Vagina (tissue), 2 donors: Measurements from ENCODE around the gene IGLL5. TPM values are rescaled to one million over a fixed set of nuclear protein-coding genes. Genes with fewer than 3 reads are reported as not detected.

Source experiments
- DNase-seq, 2 donors: peaks; one replicate each; pipeline ENCODE4 v3.0.0-alpha.2; 2017; ENCODE audit errors: extremely low spot score in 2 of 2
- H3K27ac ChIP-seq: fragments of 200-600 bp; sonication (generic); one replicate; pipeline ENCODE4 v1.5.1; 2019
- H3K27me3 ChIP-seq: fragments of 200-600 bp; sonication (generic); one replicate; pipeline ENCODE4 v1.5.1; 2019
- H3K36me3 ChIP-seq, 2 donors: fragments of 200-600 bp; sonication (generic); one replicate each; pipeline ENCODE4 v1.5.1; 2017 to 2019
- H3K4me1 ChIP-seq: fragments of 200-600 bp; sonication (generic); one replicate; pipeline ENCODE4 v1.5.1; 2019
- H3K4me3 ChIP-seq, 2 donors: fragments of 200-600 bp; sonication (generic); 1 replicate in 1 of 2; 2 replicates in 1 of 2; pipeline ENCODE4 v1.5.1; 2016 to 2019
- H3K9me3 ChIP-seq: fragments of 200-600 bp; sonication (generic); one replicate; pipeline ENCODE4 v1.5.1; 2019
- POLR2A ChIP-seq, 2 donors: fragments of 450-650 bp; IDR thresholded peaks; one replicate each; pipeline ENCODE4 v1.6.1; 2017; ENCODE audit warnings: antibody characterized with exemption in 2 of 2, mild to moderate bottlenecking in 2 of 2, moderate library complexity in 2 of 2
- POLR2AphosphoS5 ChIP-seq, 2 donors: sonication (generic); formaldehyde crosslinking; IDR thresholded peaks; one replicate each; pipeline ENCODE4 v1.9.0; 2017; ENCODE audit warnings: antibody characterized with exemption in 2 of 2, mild to moderate bottlenecking in 2 of 2, low read depth in 1 of 2; ENCODE audit not compliant: insufficient read depth in 1 of 2
- intact Hi-C: fragments of 100-400 bp; cut with DNase I; formaldehyde crosslinking; loops from one replicate; pipeline ENCODE4 v1.15.1; 2023
- total RNA-seq: library from RNA; depleted of rRNA; stranded (reverse); fragments of >200 nt; gene quantifications from one replicate; pipeline ENCODE4 v1.2.3, GENCODE V29; 2016
- TF ChIP-seq, protein P1 (sequence below), 3 experiments: fragments of 450-650 bp in 2 of 3; fragments of 200-600 bp in 1 of 3; sonication (generic) in 1 of 3; IDR thresholded peaks; one replicate each; pipeline ENCODE4 v1.5.1; 2017 to 2019; ENCODE audit warnings: antibody characterized with exemption in 3 of 3, mild to moderate bottlenecking in 2 of 3, moderate library complexity in 2 of 3

IGLL5 gene
- total RNA-seq, 1 donor from 2014 or later, result 1.7 TPM

- Histone ChIP-seq H3K36me3 (no peaks in the 10 kb centered on the region), H3K27me3 (no peaks in the 10 kb centered on the region), H3K9me3 (no peaks in the 10 kb centered on the region), H3K4me1 (no peaks in the 10 kb centered on the region), H3K27ac (no peak overlapping the region), H3K4me3 (no peak overlapping the region)
- TF ChIP-seq, protein P1, sequence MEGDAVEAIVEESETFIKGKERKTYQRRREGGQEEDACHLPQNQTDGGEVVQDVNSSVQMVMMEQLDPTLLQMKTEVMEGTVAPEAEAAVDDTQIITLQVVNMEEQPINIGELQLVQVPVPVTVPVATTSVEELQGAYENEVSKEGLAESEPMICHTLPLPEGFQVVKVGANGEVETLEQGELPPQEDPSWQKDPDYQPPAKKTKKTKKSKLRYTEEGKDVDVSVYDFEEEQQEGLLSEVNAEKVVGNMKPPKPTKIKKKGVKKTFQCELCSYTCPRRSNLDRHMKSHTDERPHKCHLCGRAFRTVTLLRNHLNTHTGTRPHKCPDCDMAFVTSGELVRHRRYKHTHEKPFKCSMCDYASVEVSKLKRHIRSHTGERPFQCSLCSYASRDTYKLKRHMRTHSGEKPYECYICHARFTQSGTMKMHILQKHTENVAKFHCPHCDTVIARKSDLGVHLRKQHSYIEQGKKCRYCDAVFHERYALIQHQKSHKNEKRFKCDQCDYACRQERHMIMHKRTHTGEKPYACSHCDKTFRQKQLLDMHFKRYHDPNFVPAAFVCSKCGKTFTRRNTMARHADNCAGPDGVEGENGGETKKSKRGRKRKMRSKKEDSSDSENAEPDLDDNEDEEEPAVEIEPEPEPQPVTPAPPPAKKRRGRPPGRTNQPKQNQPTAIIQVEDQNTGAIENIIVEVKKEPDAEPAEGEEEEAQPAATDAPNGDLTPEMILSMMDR (IDR thresholded peaks at IDR 0.05), result no peak
- no peak for TF ChIP-seq POLR2AphosphoS5 (IDR thresholded peaks at IDR 0.05; ENCODE audit: insufficient read depth in 1 of 2, low read depth in 1 of 2)
- intact Hi-C loops, result no loop called here
- no peak for DNase-seq
These were observed 46.0 kb upstream of the IGLL5 start for GRCh38 chr22:22841598-22841997.

DNA sequence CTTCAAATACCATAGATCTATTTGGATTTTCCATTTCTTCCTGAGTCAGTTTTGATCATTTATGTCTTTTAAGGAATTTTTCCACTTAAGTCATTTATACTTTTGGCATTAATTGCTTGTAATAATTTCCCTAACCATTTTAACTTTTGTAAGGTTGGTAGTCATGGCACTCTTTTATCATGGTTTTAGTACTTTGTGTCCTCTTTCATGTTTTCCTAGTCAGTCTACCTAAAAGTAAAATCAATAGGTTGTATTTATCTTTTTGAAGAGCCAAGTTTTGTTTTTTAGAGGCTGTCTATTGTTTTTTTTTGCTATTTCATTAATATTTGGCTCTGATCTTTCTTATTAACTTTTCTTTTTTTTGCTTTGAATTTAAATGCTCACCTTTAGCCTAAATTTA, 45.5 kb upstream of the IGLL5 start:
- TF ChIP-seq POLR2AphosphoS5 (IDR thresholded peaks at IDR 0.05; ENCODE audit: insufficient read depth in 1 of 2, low read depth in 1 of 2) (no peak), POLR2A (IDR thresholded peaks at IDR 0.05) (no peak)
- TF ChIP-seq, protein P1 (IDR thresholded peaks at IDR 0.05), result no peak
- no peak overlapping the region for H3K4me3 ChIP-seq
- H3K27me3 ChIP-seq, result no peaks in the 10 kb centered on the region
- no peaks in the 10 kb centered on the region for H3K4me1 ChIP-seq
- H3K36me3 ChIP-seq, result no peaks in the 10 kb centered on the region
- no peak overlapping the region for H3K27ac ChIP-seq
- DNase-seq, result no peak
- intact Hi-C loops, result no loop called here
- H3K9me3 ChIP-seq, result no peaks in the 10 kb centered on the region

- Histone ChIP-seq H3K36me3 (no peaks in the 10 kb centered on the region), H3K9me3 (no peaks in the 10 kb centered on the region), H3K27me3 (no peaks in the 10 kb centered on the region), H3K4me3 (no peak overlapping the region), H3K27ac (no peak overlapping the region), H3K4me1 (no peaks in the 10 kb centered on the region)
- intact Hi-C loops, result no loop called here
- DNase-seq, result no peak
- TF ChIP-seq POLR2A (IDR thresholded peaks at IDR 0.05), result no peak
- TF ChIP-seq, protein P1 (IDR thresholded peaks at IDR 0.05), result no peak
- TF ChIP-seq POLR2AphosphoS5 (IDR thresholded peaks at IDR 0.05; ENCODE audit: insufficient read depth in 1 of 2, low read depth in 1 of 2), result no peak
These were observed 43.8 kb upstream of the IGLL5 start for GRCh38 chr22:22843848-22844247.

DNA sequence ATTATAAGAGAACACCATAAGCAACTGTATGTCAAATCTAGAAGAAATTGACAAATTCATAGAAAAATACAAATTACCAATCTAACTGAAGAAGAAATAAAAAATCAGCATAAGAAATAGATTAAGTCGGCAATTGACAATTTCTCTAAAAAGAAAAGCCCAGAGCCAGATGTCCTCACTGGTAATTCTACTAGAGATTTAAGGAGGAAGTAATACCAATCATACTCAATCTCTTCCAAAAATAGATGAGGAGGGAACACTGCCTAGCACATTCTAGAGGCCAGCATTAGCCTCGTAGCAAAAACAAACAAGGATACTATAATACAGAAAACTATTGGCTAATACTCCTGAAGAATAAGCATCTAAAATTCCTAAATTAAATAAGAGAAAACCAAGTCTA, 40.4 kb upstream of the IGLL5 start:
- H3K36me3 ChIP-seq, result no peaks in the 10 kb centered on the region
- DNase-seq, result no peak
- H3K4me1 ChIP-seq, result no peaks in the 10 kb centered on the region
- intact Hi-C loops, result no loop called here
- H3K27ac ChIP-seq, result no peak overlapping the region
- TF ChIP-seq, protein P1 (IDR thresholded peaks at IDR 0.05), result no peak
- TF ChIP-seq POLR2A (IDR thresholded peaks at IDR 0.05), result no peak
- TF ChIP-seq POLR2AphosphoS5 (IDR thresholded peaks at IDR 0.05; ENCODE audit: insufficient read depth in 1 of 2, low read depth in 1 of 2), result no peak
- H3K27me3 ChIP-seq, result no peaks in the 10 kb centered on the region
- no peak overlapping the region for H3K4me3 ChIP-seq
- no peaks in the 10 kb centered on the region for H3K9me3 ChIP-seq

- no peak overlapping the region for H3K4me3 ChIP-seq
- no peaks in the 10 kb centered on the region for H3K27me3 ChIP-seq
- DNase-seq, result no peak
- H3K9me3 ChIP-seq, result no peaks in the 10 kb centered on the region
- intact Hi-C loops, result no loop called here
- no peaks in the 10 kb centered on the region for H3K4me1 ChIP-seq
- TF ChIP-seq POLR2A (IDR thresholded peaks at IDR 0.05), result no peak
- TF ChIP-seq, protein P1 (IDR thresholded peaks at IDR 0.05), result peak; percentile 66 to 85 (median 80)
- H3K36me3 ChIP-seq, result no peaks in the 10 kb centered on the region
- H3K27ac ChIP-seq, result no peak overlapping the region
These were observed 39.2 kb upstream of the IGLL5 start for GRCh38 chr22:22848364-22848866.
